GM19397 (cell line): ENCODE results near the gene ARID5A.

Experiments used
- ATAC-seq: cut with Tn5 transposase; IDR thresholded peaks from one replicate; pipeline ENCODE4 v1.9.1; 2021; ENCODE audit warnings: mild to moderate bottlenecking, moderate library complexity; ENCODE audit not compliant: unreplicated experiment

ARID5A gene

GRCh38 chr2:96506016-96506906 is 30.3 kb upstream of the ARID5A start:
- ATAC-seq = no peak

GRCh38 chr2:96506907-96507240 is 29.7 kb upstream of the ARID5A start:
- ATAC-seq = no peak

GRCh38 chr2:96507957-96508520 is 28.5 kb upstream of the ARID5A start:
- ATAC-seq = peak; percentile 52

GRCh38 chr2:96508521-96509113 is 27.9 kb upstream of the ARID5A start:
- no peak for ATAC-seq

- ATAC-seq = no peak
Measured at GRCh38 chr2:96509114-96509846, 27.3 kb upstream of the ARID5A start.

GRCh38 chr2:96509847-96510230 is 26.7 kb upstream of the ARID5A start:
- no peak for ATAC-seq

GRCh38 chr2:96510931-96511595 is 25.5 kb upstream of the ARID5A start:
- ATAC-seq = no peak

GRCh38 chr2:96511851-96512250 is 24.7 kb upstream of the ARID5A start:
- no peak for ATAC-seq

GRCh38 chr2:96512341-96512740 is 24.2 kb upstream of the ARID5A start:
- ATAC-seq = no peak

- no peak for ATAC-seq
Measured at GRCh38 chr2:96514521-96514920, 22.0 kb upstream of the ARID5A start.

GRCh38 chr2:96517079-96517478 is 19.5 kb upstream of the ARID5A start:
- no peak for ATAC-seq

GRCh38 chr2:96520231-96520630 is 16.3 kb upstream of the ARID5A start:
- no peak for ATAC-seq

GRCh38 chr2:96520697-96521096 is 15.9 kb upstream of the ARID5A start:
- ATAC-seq = no peak

GRCh38 chr2:96521219-96521618 is 15.3 kb upstream of the ARID5A start:
- ATAC-seq = no peak

GRCh38 chr2:96522304-96523203 is 14.0 kb upstream of the ARID5A start:
- ATAC-seq = no peak

GRCh38 chr2:96523659-96524481 is 12.7 kb upstream of the ARID5A start:
- no peak for ATAC-seq

- ATAC-seq = no peak
Measured at GRCh38 chr2:96524482-96525210, 11.9 kb upstream of the ARID5A start.

- ATAC-seq = no peak
Measured at GRCh38 chr2:96525211-96525507, 11.4 kb upstream of the ARID5A start.
